Sciatic nerve (tissue), 2 donors: ENCODE measurements around the gene SLX1A. TPM values are rescaled to one million over a fixed set of nuclear protein-coding genes. Genes with fewer than 3 reads are reported as not detected.
A peak's percentile ranks its signal among the peaks of the same experiment; 100 is the strongest.
"Not testable (repeated sequence)": the region's sequence is repeated elsewhere in the genome, so short reads cannot be mapped to it uniquely, and the experiment has no call there.

Experiments used
- ATAC-seq: fragments of 200-7000 bp; cut with Tn5 transposase; one replicate; pipeline ENCODE4 v1.9.1; 2020; ENCODE audit warnings: mild to moderate bottlenecking, moderate library complexity
- DNase-seq: peaks from one replicate; pipeline ENCODE4 v3.0.0-alpha.2; 2020; ENCODE audit warnings: low spot score
- intact Hi-C: fragments of 100-400 bp; cut with DNase I; formaldehyde crosslinking; loops from one replicate; pipeline ENCODE4 v1.14.2; 2022
- total RNA-seq: library from RNA; stranded (reverse); fragmentation: NEBNext Ultra II Directional; extraction: Animal tissue kit (Norgen Biotek cat#: 25700); gene quantifications from one replicate; pipeline ENCODE4 v1.2.1, GENCODE V29; 2021
- donor health status: DM: no; HTN: no; CAD: no.
- donor health status: DM: no; HTN: no; CAD: no.

The SLX1A gene
- total RNA-seq, 1 donor from 2014 or later: 18.5 TPM

DNA sequence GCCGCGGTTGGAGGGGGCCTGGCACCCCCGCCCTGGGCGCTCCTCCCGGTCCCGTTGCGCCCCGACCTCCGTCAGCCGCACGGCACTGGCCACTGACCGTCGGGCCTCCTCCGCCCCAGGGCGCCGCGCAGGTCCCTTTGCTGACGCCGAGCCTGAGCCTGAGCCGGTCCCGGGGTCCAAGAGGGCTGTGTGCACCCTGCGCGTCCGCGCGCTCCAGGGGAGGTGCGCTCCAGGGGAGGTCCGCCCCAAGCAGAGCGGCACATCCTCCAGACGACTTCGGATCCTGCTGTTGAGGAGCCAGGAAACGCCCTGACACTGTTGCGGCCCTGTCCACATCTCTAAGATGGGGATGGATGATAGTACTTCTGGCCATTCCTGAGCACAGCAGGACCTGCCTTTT is 12.6 kb downstream of the SLX1A start:
- intact Hi-C loops, DNase-seq: not testable (repeated sequence)
- peak; percentile 11 for ATAC-seq

- ATAC-seq (peak; percentile 8), DNase-seq (peak; percentile 43)
- intact Hi-C loops: not testable (repeated sequence)
These were observed 13.5 kb downstream of the SLX1A start for GRCh38 chr16:30207063-30207704.

DNA sequence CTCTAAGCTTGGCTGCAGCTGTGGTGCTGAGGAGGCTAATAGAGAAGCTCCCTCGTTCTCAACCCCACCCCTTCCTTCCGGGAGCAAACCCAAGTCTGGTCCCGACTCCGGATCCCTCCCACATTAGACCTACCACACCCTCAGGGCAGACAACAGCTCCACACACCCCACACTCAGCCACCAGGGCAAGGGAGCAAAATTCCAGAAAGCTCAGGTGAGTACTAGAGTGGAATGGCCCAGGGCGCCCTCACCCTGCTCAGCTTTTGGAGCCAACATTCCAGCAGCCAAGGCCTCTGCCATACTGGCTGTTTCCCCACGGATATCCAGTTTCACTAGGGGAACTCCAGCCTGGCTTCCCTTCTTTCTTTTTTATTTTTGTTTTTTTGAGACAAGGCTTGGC is 15.4 kb downstream of the SLX1A start:
- ATAC-seq (peak; percentile 78), DNase-seq (peak; percentile 79)
- intact Hi-C loops: not testable (repeated sequence)

DNA sequence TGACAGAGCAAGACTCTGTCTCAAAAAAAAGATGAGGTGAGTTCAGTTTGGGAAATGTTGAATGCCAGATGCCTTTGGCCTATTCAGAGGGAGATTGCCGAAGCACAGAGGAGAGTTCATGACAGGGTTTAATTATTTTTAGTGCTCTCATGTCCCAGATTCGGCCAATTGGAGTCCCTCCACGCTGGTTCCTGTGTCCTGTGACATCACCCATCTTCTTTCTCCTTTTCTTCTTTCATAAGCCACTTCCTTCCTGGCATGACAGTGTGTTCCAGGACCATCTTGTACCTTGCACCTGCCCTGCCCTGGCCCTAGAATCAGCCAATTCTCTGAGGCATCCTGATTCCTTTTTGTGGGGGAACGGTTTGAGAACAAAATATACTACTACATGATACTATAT is 17.7 kb downstream of the SLX1A start:
- ATAC-seq, intact Hi-C loops, DNase-seq: not testable (repeated sequence)

- ATAC-seq, intact Hi-C loops: not testable (repeated sequence)
- peak; percentile 41 for DNase-seq
These were observed 23.4 kb downstream of the SLX1A start for GRCh38 chr16:30217082-30217481.

Other genes starting within 250 kb of the SLX1A start
- gene TMEM219, start 231.8 kb upstream of the SLX1A start, total RNA-seq: 82.4 TPM
- 51.8 TPM for gene TAOK2, start 220.0 kb upstream of the SLX1A start, total RNA-seq
- 11.1 TPM for gene HIRIP3, start 198.3 kb upstream of the SLX1A start, total RNA-seq
- 59.2 TPM for gene INO80E, start 197.6 kb upstream of the SLX1A start, total RNA-seq
- 0.67 TPM for gene DOC2A, start 182.8 kb upstream of the SLX1A start, total RNA-seq
- gene C16orf92, start 170.7 kb upstream of the SLX1A start, total RNA-seq: not detected
- gene TLCD3B, start 162.6 kb upstream of the SLX1A start, total RNA-seq: not detected
- gene ALDOA, start 128.1 kb upstream of the SLX1A start, total RNA-seq: 600 TPM
- 41.2 TPM for gene PPP4C, start 117.9 kb upstream of the SLX1A start, total RNA-seq
- gene TBX6, start 102.0 kb upstream of the SLX1A start, total RNA-seq: 1.7 TPM
- 96.4 TPM for gene YPEL3, start 97.7 kb upstream of the SLX1A start, total RNA-seq
- gene GDPD3, start 80.3 kb upstream of the SLX1A start, total RNA-seq: 17.1 TPM
- 136 TPM for gene MAPK3, start 70.7 kb upstream of the SLX1A start, total RNA-seq
- 41.2 TPM for gene CORO1A, start 10.3 kb upstream of the SLX1A start, total RNA-seq
- gene BOLA2B, start 209 bp upstream of the SLX1A start, total RNA-seq: 26.9 TPM
- 21.0 TPM for gene SULT1A3, start 5.4 kb downstream of the SLX1A start, total RNA-seq
- 35.0 TPM for gene NPIPB13, start 54.6 kb downstream of the SLX1A start, total RNA-seq
- gene CD2BP2, start 161.4 kb downstream of the SLX1A start, total RNA-seq: 49.8 TPM
- 39.6 TPM for gene TBC1D10B, start 176.6 kb downstream of the SLX1A start, total RNA-seq
- not detected for gene MYL11, start 180.9 kb downstream of the SLX1A start, total RNA-seq
- 7.2 TPM for gene SEPTIN1, start 188.7 kb downstream of the SLX1A start, total RNA-seq
- 6.7 TPM for gene ZNF48, start 201.5 kb downstream of the SLX1A start, total RNA-seq
- gene ZNF771, start 213.7 kb downstream of the SLX1A start, total RNA-seq: 7.5 TPM
- 20.4 TPM for gene DCTPP1, start 236.2 kb downstream of the SLX1A start, total RNA-seq